HG03558 (cell line): Measurements from ENCODE around the gene DNHD1.
A peak's percentile ranks its signal among the peaks of the same experiment; 100 is the strongest.
"Not testable (repeated sequence)": the region's sequence is repeated elsewhere in the genome, so short reads cannot be mapped to it uniquely, and the experiment has no call there.

Experiments used
- ATAC-seq: cut with Tn5 transposase; IDR thresholded peaks from one replicate; pipeline ENCODE4 v1.9.1; 2021; ENCODE audit warnings: moderate number of reproducible peaks; ENCODE audit not compliant: unreplicated experiment; ENCODE audit errors: extremely low read depth

Gene DNHD1

GRCh38 chr11:6481012-6481923 is 15.8 kb upstream of the DNHD1 start, which contains the start of the genes ARFIP2 and TIMM10B:
Gene ARFIP2, minus strand, starts transcription at chr11:6481331. Its CDS starts 910 bp downstream, at chr11:6480421.
Gene TIMM10B, plus strand, starts transcription at chr11:6481501. Its CDS starts 16 bp downstream, at chr11:6481517.
- ATAC-seq = peak; percentile 99

DNA sequence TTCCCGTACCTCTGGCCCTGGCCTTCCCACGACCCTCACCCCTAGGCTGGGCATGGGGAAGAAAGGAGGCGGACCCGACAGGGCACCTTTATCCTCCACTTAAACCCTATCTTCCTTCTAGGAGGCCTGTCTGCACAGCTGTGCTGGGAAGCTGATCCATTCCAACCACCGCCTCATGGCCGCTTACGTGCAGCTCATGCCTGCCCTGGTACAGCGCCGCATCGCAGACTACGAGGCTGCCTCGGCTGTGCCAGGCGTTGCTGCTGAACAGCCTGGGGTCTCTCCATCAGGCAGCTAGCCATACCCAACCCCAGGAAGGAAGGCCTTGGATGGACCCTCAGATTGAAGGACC is 15.2 kb upstream of the DNHD1 start:
- ATAC-seq = no peak

- ATAC-seq = no peak
Measured at GRCh38 chr11:6482441-6482840, 14.6 kb upstream of the DNHD1 start.

- no peak for ATAC-seq
Measured at GRCh38 chr11:6483015-6483414, 14.1 kb upstream of the DNHD1 start.

GRCh38 chr11:6485661-6486060 is 11.4 kb upstream of the DNHD1 start:
- ATAC-seq = no peak

- ATAC-seq = no peak
Measured at GRCh38 chr11:6486256-6486655, 10.8 kb upstream of the DNHD1 start.

DNA sequence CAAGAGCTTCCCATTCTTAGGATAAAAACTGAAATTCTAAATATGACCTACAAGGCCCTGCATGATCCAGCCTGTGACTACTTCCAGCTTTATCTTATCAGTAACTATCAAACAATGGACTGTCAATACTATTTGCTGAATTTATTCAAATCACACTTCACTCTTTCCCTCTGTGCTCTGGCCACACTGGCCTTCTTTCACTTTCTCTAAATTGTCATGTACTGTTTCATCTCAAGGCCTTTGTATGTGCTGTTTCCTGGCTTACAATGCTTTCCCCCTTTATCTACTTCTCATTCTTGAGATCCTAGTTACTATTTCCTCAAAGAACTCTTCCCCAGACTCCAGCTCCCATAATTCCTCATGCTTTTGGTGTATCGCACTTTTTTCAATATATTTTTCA is 10.1 kb upstream of the DNHD1 start:
- ATAC-seq = no peak

- ATAC-seq = no peak
Measured at GRCh38 chr11:6488342-6488741, 8.7 kb upstream of the DNHD1 start.

DNA sequence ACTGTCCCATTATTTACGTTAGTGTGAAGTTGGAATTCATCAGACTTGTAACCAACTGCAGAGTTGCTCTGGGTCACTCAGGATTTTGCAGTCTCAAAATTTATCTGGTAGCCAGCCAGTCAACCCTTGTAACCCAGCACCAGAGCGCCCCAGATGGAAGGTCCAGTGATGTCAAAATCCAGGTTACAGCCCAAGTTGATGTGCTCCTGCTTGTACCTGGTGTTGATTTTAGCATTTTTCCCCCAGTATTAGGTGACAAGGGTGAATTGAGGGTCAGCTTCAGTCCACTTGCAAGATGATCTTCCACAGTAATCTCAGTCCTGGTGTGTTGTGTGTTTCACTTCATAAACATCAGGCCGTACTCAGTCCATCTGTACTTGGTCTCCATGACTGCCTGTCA is 8.3 kb upstream of the DNHD1 start:
- ATAC-seq = no peak

- no peak for ATAC-seq
Measured at GRCh38 chr11:6489306-6489705, 7.8 kb upstream of the DNHD1 start.

GRCh38 chr11:6498121-6498520 is 1.0 kb downstream of the DNHD1 start:
- ATAC-seq = no peak

DNA sequence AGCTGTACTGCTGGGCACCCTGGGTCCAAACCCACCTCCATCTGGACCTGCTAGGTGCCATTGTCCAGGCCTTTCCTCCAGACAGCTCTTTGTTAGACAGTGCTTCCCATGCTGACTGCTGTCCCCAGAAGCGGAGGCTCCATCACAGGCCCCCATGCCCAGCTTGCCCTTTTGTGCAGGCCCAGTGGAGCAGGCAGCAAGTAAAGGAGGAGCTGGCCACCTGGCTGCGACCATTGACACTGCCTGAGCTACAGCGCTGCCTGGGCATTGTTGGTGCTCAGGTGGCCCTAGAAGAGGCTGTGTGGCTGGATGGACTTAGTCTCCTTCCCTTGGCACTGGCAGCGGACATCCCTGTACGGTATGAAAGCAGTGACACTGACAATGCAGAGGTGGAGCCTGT is 1.5 kb downstream of the DNHD1 start:
- ATAC-seq = no peak

- no peak for ATAC-seq
Measured at GRCh38 chr11:6502382-6502781, 5.3 kb downstream of the DNHD1 start.

DNA sequence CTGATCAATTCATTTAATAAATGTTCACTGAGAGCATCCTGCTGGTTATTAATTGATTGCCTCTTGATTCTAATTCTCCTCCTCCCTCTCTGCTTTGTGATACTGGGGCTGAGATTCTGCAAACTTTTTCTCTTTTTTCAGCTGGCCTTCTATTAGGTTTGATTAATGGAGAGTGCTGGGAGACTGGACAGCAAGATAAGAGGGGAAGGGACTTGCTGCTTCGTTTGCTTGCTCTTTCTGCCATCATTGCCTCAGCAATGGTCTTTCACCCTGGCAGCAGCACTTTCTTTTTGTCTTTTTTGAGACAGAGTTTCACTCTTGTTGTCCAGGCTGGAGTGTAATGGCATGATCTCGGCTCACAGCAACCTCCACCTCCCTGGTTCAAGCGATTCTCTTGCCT is 7.1 kb downstream of the DNHD1 start:
- no peak for ATAC-seq

GRCh38 chr11:6505577-6506240 is 8.6 kb downstream of the DNHD1 start:
- no peak for ATAC-seq

DNA sequence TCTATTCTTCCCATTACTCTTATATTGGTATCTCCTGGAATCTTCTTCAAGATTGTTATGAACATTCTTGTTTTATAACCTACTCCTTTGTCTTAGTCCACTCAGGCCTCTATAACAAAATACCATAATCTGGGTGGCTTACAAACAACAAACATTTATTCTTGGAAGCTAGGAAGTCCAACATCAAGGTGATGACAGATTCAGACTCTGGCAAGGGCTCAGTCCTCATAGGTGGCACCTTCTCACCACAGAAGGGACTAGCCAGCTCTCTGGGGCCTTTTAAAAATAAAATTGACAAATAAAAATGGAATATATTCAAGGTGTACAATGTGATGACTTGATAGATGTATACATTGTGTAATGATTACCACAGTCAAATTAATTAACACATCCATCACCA is 19.8 kb downstream of the DNHD1 start:
- ATAC-seq = no peak

GRCh38 chr11:6520265-6520664 is 23.2 kb downstream of the DNHD1 start:
- ATAC-seq = no peak

DNA sequence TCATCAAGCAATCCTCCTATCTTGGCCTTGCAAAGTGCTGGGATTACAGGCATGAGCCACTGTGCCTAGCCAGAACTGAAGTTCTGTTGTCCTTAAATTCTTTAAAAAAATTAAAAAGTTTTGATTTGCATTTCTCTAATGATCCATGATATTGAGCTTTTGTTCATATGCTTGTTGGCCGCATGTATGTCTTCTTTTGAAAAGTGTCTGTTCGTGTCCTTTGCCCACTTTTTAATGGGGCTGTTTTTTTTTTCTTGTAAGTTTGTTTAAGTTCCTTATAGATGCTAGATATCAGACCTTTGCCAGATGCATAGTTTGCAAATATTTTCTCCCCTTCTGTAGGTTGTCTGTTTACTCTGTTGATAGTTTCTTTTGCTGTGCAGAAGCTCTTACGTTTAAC is 24.9 kb downstream of the DNHD1 start:
- ATAC-seq = not testable (repeated sequence)

DNA sequence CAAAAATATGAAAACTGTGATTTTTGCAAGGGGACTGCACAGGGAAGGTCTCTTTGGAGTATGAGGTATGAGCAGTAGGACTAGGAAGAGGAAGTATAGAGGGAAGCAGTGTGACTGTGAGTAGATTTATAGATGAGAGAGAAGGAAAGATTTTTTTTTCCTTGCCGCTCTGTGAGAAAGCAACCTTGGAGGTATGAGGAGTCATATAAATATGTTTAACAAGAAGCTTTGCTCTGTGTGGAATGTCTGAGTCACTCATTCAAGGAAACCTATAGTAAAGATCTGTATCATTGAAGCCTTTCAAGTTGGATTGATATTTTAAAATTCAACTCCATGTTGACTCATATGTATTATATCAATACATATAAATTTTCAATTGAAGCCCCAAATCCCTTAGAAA is 26.2 kb downstream of the DNHD1 start:
- no peak for ATAC-seq

DNA sequence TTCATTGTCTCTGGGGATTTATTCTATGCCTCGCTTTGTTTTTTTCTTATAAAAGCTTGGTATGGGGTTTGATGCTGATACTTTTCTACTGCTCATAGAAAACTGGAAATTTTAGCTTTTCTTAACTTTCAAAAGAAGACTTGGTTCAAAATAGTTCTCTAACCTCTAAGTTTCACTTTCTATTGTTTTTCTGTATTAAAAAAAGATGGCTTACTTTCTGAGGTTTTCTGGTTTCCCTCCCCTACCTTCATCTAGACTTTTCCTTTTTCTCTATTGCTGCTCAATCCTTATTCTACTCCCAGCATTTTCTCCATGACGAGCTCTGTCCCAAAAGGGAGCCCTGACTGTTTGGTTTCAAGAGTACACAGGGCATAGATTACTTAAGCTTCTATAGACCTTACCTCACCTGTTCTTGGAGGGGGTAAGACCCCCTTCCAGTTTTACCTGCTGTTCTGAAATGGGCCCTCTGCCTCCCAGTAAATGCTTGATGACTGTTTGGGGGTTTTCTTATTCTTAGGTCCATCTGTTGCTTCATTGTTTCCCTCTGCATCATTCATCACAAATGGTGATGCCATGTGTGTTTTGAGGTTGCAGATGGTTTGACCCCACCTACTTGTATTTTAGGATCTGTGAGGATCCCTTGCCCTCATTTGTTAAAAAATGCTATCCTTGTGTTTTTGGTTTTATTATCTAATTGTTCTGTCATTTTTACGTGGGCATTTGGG is 29.5 kb downstream of the DNHD1 start:
- ATAC-seq = no peak

- ATAC-seq = no peak
Measured at GRCh38 chr11:6529266-6529665, 32.2 kb downstream of the DNHD1 start.
